HepG2 (cell line): ENCODE results near the gene NXPE3. TPM values are rescaled to one million over a fixed set of nuclear protein-coding genes. Genes with fewer than 3 reads are reported as not detected.

Experiments used
- ARID3A ChIP-seq: IDR thresholded peaks from 2 replicates; pipeline ENCODE4 v1.6.1; 2012; ENCODE audit warnings: low read depth, low read length, improper control_type of control experiment
- CSRNP2 ChIP-seq: sonication (generic); formaldehyde crosslinking; conservative IDR thresholded peaks from 2 replicates; pipeline ENCODE4 v1.8.0; 2022; ENCODE audit warnings: low read depth, missing genetic modification reagents
- GPN1 ChIP-seq: sonication (generic); formaldehyde crosslinking; IDR thresholded peaks from 2 replicates; pipeline ENCODE4 v1.5.1; 2020; ENCODE audit warnings: missing genetic modification reagents, borderline replicate concordance
- MXI1 ChIP-seq: IDR thresholded peaks from 3 replicates; pipeline ENCODE4 v1.6.1; 2012; ENCODE audit warnings: low read depth, low read length, inconsistent platforms, borderline replicate concordance
- NCOA2 ChIP-seq: sonication (generic); formaldehyde crosslinking; IDR thresholded peaks from 2 replicates; pipeline ENCODE4 v1.8.0; 2022; ENCODE audit warnings: inconsistent platforms
- RAD21 ChIP-seq: fragments of 450-650 bp; formaldehyde crosslinking; IDR thresholded peaks from 2 replicates; pipeline ENCODE4 v1.5.0; 2020; ENCODE audit warnings: mild to moderate bottlenecking
- RARA ChIP-seq: IDR thresholded peaks from 2 replicates; pipeline ENCODE4 v1.6.1; 2016; ENCODE audit warnings: missing genetic modification reagents, missing compliant biosample characterization
- USF2 ChIP-seq, 2 experiments: sonication (generic) in 1 of 2; formaldehyde crosslinking in 1 of 2; IDR thresholded peaks; 2 replicates each; pipeline versions ENCODE4 v1.5.1 to v1.6.1; 2011 to 2020; ENCODE audit warnings: borderline replicate concordance in 1 of 2, low read depth in 1 of 2, low read length in 1 of 2, mild to moderate bottlenecking in 1 of 2, missing genetic modification reagents in 1 of 2, moderate library complexity in 1 of 2
- ZFP37 ChIP-seq: sonication (generic); formaldehyde crosslinking; IDR thresholded peaks from 2 replicates; pipeline ENCODE4 v1.4.0; 2020; ENCODE audit warnings: missing genetic modification reagents, borderline replicate concordance
- ZMAT5 ChIP-seq: sonication (generic); formaldehyde crosslinking; IDR thresholded peaks from 2 replicates; pipeline ENCODE4 v1.5.0; 2020; ENCODE audit warnings: mild to moderate bottlenecking, low read depth, missing genetic modification reagents, borderline replicate concordance
- ZNF318 ChIP-seq: sonication (generic); formaldehyde crosslinking; IDR thresholded peaks from 2 replicates; pipeline ENCODE4 v1.4.0; 2020; ENCODE audit warnings: mild to moderate bottlenecking, missing genetic modification reagents
- polyA plus RNA-seq, 8 experiments: library from polyadenylated mRNA; depleted of rRNA in 3 of 8; stranded (reverse) in 7 of 8; unstranded in 1 of 8; fragments of >200 nt; fragmentation: Illumina TruSeq in 4 of 8; extraction: Trizol in 4 of 8; gene quantifications; 2 replicates each; pipeline versions ENCODE4 v1.2.1 to v1.2.3, GENCODE V29; 2011 to 2016; ENCODE audit warnings: low read depth in 4 of 8, missing spikeins in 1 of 8, mixed read lengths in 1 of 8; ENCODE audit not compliant: insufficient read depth in 1 of 8
- total RNA-seq, 5 experiments: library from RNA; depleted of rRNA; stranded (reverse); fragments of >200 nt; fragmentation: Illumina TruSeq; extraction: Trizol; gene quantifications; 2 replicates each; pipeline ENCODE4 v1.2.3, GENCODE V29; 2016; ENCODE audit warnings: low read depth in 1 of 5

The NXPE3 gene
- total and polyA plus RNA-seq, 2 of the 13 experiments (the other 11 are each of a cell fraction or from before 2014, with no cell fraction given), result 3.5 to 4.7 TPM

GRCh38 chr3:101779047-101779821, at the start of gene NXPE3 (continued):
- TF ChIP-seq ZMAT5 (CRISPR knock-in tag), result no peak
- TF ChIP-seq RARA (CRISPR knock-in tag), result no peak
- peak; percentile 70 for TF ChIP-seq ZFP37 (CRISPR knock-in tag)
- no peak for TF ChIP-seq RAD21 (CRISPR knock-in tag)
- peak; percentile 28; the same call in 1 of the 3 replicates for TF ChIP-seq MXI1
- no peak for TF ChIP-seq CSRNP2 (CRISPR knock-in tag)
- no peak for TF ChIP-seq USF2 (IDR thresholded peaks at IDR 0.05; ENCODE audit: low read depth, low read length)
- TF ChIP-seq USF2 (CRISPR knock-in tag; IDR thresholded peaks at IDR 0.05; ENCODE audit: borderline replicate concordance), result peak; percentile 59; the same call in 1 of the 2 replicates
- TF ChIP-seq GPN1 (CRISPR knock-in tag), result 0 out of 2 replicates have a peak, but pooled peaks have one; percentile 38
- TF ChIP-seq NCOA2 (CRISPR knock-in tag), result no peak
- no peak for TF ChIP-seq ZNF318 (CRISPR knock-in tag)
- no peak for TF ChIP-seq ARID3A
